Lower lobe of right lung (tissue), 2 donors: ENCODE results near the gene CEP126. TPM values are rescaled to one million over a fixed set of nuclear protein-coding genes. Genes with fewer than 3 reads are reported as not detected.

Experiments used
- ATAC-seq, 2 donors: fragments of 200-7000 bp; cut with Tn5 transposase; one replicate each; pipeline ENCODE4 v1.9.1; 2020 to 2022; ENCODE audit warnings: mild to moderate bottlenecking in 2 of 2, moderate library complexity in 2 of 2
- DNase-seq: peaks from one replicate; pipeline ENCODE4 v3.0.0-alpha.2; 2020
- H3K27ac ChIP-seq: fragments of 200-600 bp; one replicate; pipeline ENCODE4 v1.8.0; 2022
- H3K27me3 ChIP-seq: fragments of 200-600 bp; one replicate; pipeline ENCODE4 v1.8.0; 2022; ENCODE audit warnings: low read depth
- H3K36me3 ChIP-seq: fragments of 200-600 bp; one replicate; pipeline ENCODE4 v1.8.0; 2022; ENCODE audit warnings: mild to moderate bottlenecking
- H3K4me1 ChIP-seq: fragments of 200-600 bp; one replicate; pipeline ENCODE4 v1.8.0; 2022
- H3K4me3 ChIP-seq: fragments of 200-600 bp; one replicate; pipeline ENCODE4 v1.8.0; 2022; ENCODE audit warnings: mild to moderate bottlenecking
- H3K9me3 ChIP-seq: fragments of 200-600 bp; one replicate; pipeline ENCODE4 v1.8.0; 2022
- CTCF ChIP-seq: fragments of 200-600 bp; IDR thresholded peaks from one replicate; pipeline ENCODE4 v1.8.0; 2022; ENCODE audit warnings: antibody characterized with exemption, mild to moderate bottlenecking
- intact Hi-C: fragments of 100-400 bp; cut with DNase I; formaldehyde crosslinking; loops from one replicate; pipeline ENCODE4 v1.11.0; 2022
- total RNA-seq: library from RNA; stranded (reverse); fragmentation: NEBNext Ultra II Directional; extraction: Animal tissue kit (Norgen Biotek cat#: 25700); gene quantifications from one replicate; pipeline ENCODE4 v1.2.1, GENCODE V29; 2021
- donor health status: DM: no; HTN: yes; CAD: no; lungs with severe emphysema.

The CEP126 gene
- total RNA-seq, 1 donor from 2014 or later, result 6.4 TPM

- no peak for ATAC-seq
- TF ChIP-seq CTCF, result no peak
- no peak overlapping the region for H3K27ac ChIP-seq
Observed at GRCh38 chr11:102046841-102047240, 132.0 kb downstream of the CEP126 start.

GRCh38 chr11:102047305-102047924 lies 132.6 kb downstream of the CEP126 start, which contains the start of gene CFAP300:
Gene CFAP300, plus strand, starts transcription at chr11:102047437. Its CDS starts 34 bp downstream, at chr11:102047471.
- Histone ChIP-seq H3K27ac (peak within 1 kb of the TSS; percentile 13), H3K4me3 (peak within 1 kb of the TSS; percentile 57), H3K27me3 (peaks cover 8% of the 10 kb centered on the region), H3K36me3 (no peaks in the 10 kb centered on the region), H3K4me1 (peaks cover 6% of the 10 kb centered on the region), H3K9me3 (no peaks in the 10 kb centered on the region)
- ATAC-seq (peak; percentile 96 to 98), DNase-seq (peak; percentile 90)
- TF ChIP-seq CTCF, result no peak
- intact Hi-C loops, result no loop called here

More at GRCh38 chr11:102046841-102047240, 132.0 kb downstream of the CEP126 start:
- H3K36me3 ChIP-seq, result no peaks in the 10 kb centered on the region
- DNase-seq, result no peak
- intact Hi-C loops, result no loop called here
- H3K27me3 ChIP-seq, result peaks cover 8% of the 10 kb centered on the region
- H3K4me3 ChIP-seq, result peak overlapping the region; percentile 57
- H3K4me1 ChIP-seq, result peaks cover 6% of the 10 kb centered on the region
- no peaks in the 10 kb centered on the region for H3K9me3 ChIP-seq

Other genes with a start within 250 kb of the CEP126 start
- gene ANGPTL5, start 1.5 kb downstream of the CEP126 start, total RNA-seq, result 0.71 TPM
- 7.2 TPM for gene CFAP300, start 132.4 kb downstream of the CEP126 start, total RNA-seq
- gene YAP1, start 195.4 kb downstream of the CEP126 start, total RNA-seq, result 105 TPM